22Rv1 (cell line): ENCODE measurements around the gene TRPV3.

ENCODE experiments used
- ZFX ChIP-seq: fragments of 450-650 bp; IDR thresholded peaks from 2 replicates; pipeline ENCODE4 v1.6.1; 2017; ENCODE audit warnings: antibody characterized with exemption, borderline replicate concordance
- TF ChIP-seq, protein P1 (sequence below): fragments of 450-650 bp; IDR thresholded peaks from 2 replicates; pipeline ENCODE4 v1.5.1; 2017; ENCODE audit warnings: mild to moderate bottlenecking

GRCh38 chr17:3535253-3535995, 22.2 kb downstream of the TRPV3 start:
- TF ChIP-seq, protein P1, sequence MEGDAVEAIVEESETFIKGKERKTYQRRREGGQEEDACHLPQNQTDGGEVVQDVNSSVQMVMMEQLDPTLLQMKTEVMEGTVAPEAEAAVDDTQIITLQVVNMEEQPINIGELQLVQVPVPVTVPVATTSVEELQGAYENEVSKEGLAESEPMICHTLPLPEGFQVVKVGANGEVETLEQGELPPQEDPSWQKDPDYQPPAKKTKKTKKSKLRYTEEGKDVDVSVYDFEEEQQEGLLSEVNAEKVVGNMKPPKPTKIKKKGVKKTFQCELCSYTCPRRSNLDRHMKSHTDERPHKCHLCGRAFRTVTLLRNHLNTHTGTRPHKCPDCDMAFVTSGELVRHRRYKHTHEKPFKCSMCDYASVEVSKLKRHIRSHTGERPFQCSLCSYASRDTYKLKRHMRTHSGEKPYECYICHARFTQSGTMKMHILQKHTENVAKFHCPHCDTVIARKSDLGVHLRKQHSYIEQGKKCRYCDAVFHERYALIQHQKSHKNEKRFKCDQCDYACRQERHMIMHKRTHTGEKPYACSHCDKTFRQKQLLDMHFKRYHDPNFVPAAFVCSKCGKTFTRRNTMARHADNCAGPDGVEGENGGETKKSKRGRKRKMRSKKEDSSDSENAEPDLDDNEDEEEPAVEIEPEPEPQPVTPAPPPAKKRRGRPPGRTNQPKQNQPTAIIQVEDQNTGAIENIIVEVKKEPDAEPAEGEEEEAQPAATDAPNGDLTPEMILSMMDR, result no peak
- TF ChIP-seq ZFX, result no peak
